Parathyroid adenoma (tissue), 2 donors: ENCODE measurements around the gene ANKRD50.

Source experiments
- H2AFZ ChIP-seq: fragments of 300-600 bp; sonication (generic); one replicate; pipeline ENCODE4 v1.7.0; 2017; ENCODE audit warnings: antibody characterized with exemption, mild to moderate bottlenecking
- H3K27ac ChIP-seq: fragments of 300-600 bp; sonication (generic); one replicate; pipeline ENCODE4 v1.7.0; 2017
- H3K27me3 ChIP-seq: fragments of 300-600 bp; sonication (generic); one replicate; pipeline ENCODE4 v1.7.0; 2017; ENCODE audit warnings: low read length; ENCODE audit not compliant: control insufficient read depth, insufficient read depth
- H3K36me3 ChIP-seq: fragments of 300-600 bp; sonication (generic); one replicate; pipeline ENCODE4 v1.7.0; 2017; ENCODE audit warnings: low read length; ENCODE audit not compliant: control insufficient read depth, insufficient read depth
- H3K4me1 ChIP-seq: fragments of 300-600 bp; sonication (generic); one replicate; pipeline ENCODE4 v1.7.0; 2017; ENCODE audit warnings: control low read depth
- H3K4me2 ChIP-seq: fragments of 300-600 bp; sonication (generic); one replicate; pipeline ENCODE4 v1.7.0; 2017; ENCODE audit warnings: low read length
- H3K4me3 ChIP-seq: fragments of 300-600 bp; sonication (generic); one replicate; pipeline ENCODE4 v1.7.0; 2017; ENCODE audit warnings: low read depth, low read length
- H3K79me2 ChIP-seq: fragments of 300-600 bp; sonication (generic); one replicate; pipeline ENCODE4 v1.7.0; 2017; ENCODE audit warnings: control low read depth
- H3K9ac ChIP-seq: fragments of 300-600 bp; sonication (generic); one replicate; pipeline ENCODE4 v1.7.0; 2017; ENCODE audit warnings: mild to moderate bottlenecking
- H3K9me3 ChIP-seq: fragments of 300-600 bp; sonication (generic); one replicate; pipeline ENCODE4 v1.7.0; 2017; ENCODE audit warnings: low read length; ENCODE audit not compliant: control insufficient read depth
- TF ChIP-seq, protein P1 (sequence below): fragments of 300-600 bp; sonication (generic); IDR thresholded peaks from one replicate; pipeline ENCODE4 v1.7.0; 2017; ENCODE audit warnings: antibody characterized with exemption, mild to moderate bottlenecking
- donor health status: primary hyperparathyroidism.

Gene ANKRD50

GRCh38 chr4:124738994-124739393 lies 26.5 kb upstream of the ANKRD50 start:
- Histone ChIP-seq H3K27ac (no peak overlapping the region), H3K9me3 (no peaks in the 10 kb centered on the region), H3K36me3 (no peaks in the 10 kb centered on the region), H3K4me2 (no peak overlapping the region), H3K4me1 (no peaks in the 10 kb centered on the region), H3K9ac (no peak overlapping the region), H3K4me3 (no peak overlapping the region), H3K79me2 (no peaks in the 10 kb centered on the region), H2AFZ (no peak overlapping the region), H3K27me3 (no peaks in the 10 kb centered on the region)
- TF ChIP-seq, protein P1, sequence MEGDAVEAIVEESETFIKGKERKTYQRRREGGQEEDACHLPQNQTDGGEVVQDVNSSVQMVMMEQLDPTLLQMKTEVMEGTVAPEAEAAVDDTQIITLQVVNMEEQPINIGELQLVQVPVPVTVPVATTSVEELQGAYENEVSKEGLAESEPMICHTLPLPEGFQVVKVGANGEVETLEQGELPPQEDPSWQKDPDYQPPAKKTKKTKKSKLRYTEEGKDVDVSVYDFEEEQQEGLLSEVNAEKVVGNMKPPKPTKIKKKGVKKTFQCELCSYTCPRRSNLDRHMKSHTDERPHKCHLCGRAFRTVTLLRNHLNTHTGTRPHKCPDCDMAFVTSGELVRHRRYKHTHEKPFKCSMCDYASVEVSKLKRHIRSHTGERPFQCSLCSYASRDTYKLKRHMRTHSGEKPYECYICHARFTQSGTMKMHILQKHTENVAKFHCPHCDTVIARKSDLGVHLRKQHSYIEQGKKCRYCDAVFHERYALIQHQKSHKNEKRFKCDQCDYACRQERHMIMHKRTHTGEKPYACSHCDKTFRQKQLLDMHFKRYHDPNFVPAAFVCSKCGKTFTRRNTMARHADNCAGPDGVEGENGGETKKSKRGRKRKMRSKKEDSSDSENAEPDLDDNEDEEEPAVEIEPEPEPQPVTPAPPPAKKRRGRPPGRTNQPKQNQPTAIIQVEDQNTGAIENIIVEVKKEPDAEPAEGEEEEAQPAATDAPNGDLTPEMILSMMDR: no peak

GRCh38 chr4:124737619-124738018 lies 25.1 kb upstream of the ANKRD50 start:
- TF ChIP-seq, protein P1: no peak
- Histone ChIP-seq H2AFZ (no peak overlapping the region), H3K27ac (no peak overlapping the region), H3K4me3 (no peak overlapping the region), H3K9ac (no peak overlapping the region), H3K9me3 (no peaks in the 10 kb centered on the region), H3K4me1 (no peaks in the 10 kb centered on the region), H3K27me3 (no peaks in the 10 kb centered on the region), H3K79me2 (no peaks in the 10 kb centered on the region), H3K4me2 (no peak overlapping the region), H3K36me3 (no peaks in the 10 kb centered on the region)

GRCh38 chr4:124736526-124736925 lies 24.0 kb upstream of the ANKRD50 start:
- Histone ChIP-seq H3K4me3 (no peak overlapping the region), H3K79me2 (no peaks in the 10 kb centered on the region), H3K4me2 (no peak overlapping the region), H3K36me3 (no peaks in the 10 kb centered on the region), H3K27ac (no peak overlapping the region), H2AFZ (no peak overlapping the region), H3K4me1 (no peaks in the 10 kb centered on the region), H3K9me3 (no peaks in the 10 kb centered on the region), H3K27me3 (no peaks in the 10 kb centered on the region), H3K9ac (no peak overlapping the region)
- TF ChIP-seq, protein P1: no peak

- H3K27ac ChIP-seq: no peak overlapping the region
- no peaks in the 10 kb centered on the region for H3K9me3 ChIP-seq
- no peaks in the 10 kb centered on the region for H3K36me3 ChIP-seq
- H3K27me3 ChIP-seq: no peaks in the 10 kb centered on the region
- no peak overlapping the region for H2AFZ ChIP-seq
- H3K9ac ChIP-seq: no peak overlapping the region
- no peak overlapping the region for H3K4me2 ChIP-seq
- H3K4me1 ChIP-seq: no peaks in the 10 kb centered on the region
- TF ChIP-seq, protein P1: no peak
- no peaks in the 10 kb centered on the region for H3K79me2 ChIP-seq
- no peak overlapping the region for H3K4me3 ChIP-seq
Observed at GRCh38 chr4:124727331-124727890, 14.9 kb upstream of the ANKRD50 start.

DNA sequence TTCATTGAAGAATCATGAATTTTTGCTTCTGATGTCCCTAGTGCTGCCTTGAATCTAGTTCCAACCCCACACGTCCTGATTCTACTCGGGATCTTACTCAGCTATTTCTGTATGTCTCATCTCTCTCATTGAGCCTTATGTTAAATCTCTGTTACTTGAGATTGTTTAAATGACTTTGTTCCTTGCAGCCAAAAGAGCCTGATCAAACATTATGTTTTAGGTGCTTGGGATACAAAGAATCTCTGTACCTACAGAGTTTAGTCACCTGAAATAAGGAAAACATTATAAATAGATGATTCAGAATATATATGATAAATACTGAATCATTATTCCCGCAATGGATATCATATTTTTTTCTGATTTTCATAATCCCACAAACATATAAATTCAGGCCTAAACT lies 13.7 kb upstream of the ANKRD50 start:
- H3K4me1 ChIP-seq: no peaks in the 10 kb centered on the region
- no peaks in the 10 kb centered on the region for H3K79me2 ChIP-seq
- H3K27ac ChIP-seq: no peak overlapping the region
- no peaks in the 10 kb centered on the region for H3K9me3 ChIP-seq
- TF ChIP-seq, protein P1: no peak
- no peaks in the 10 kb centered on the region for H3K27me3 ChIP-seq
- no peak overlapping the region for H3K9ac ChIP-seq
- H2AFZ ChIP-seq: no peak overlapping the region
- H3K36me3 ChIP-seq: no peaks in the 10 kb centered on the region
- H3K4me3 ChIP-seq: no peak overlapping the region
- no peak overlapping the region for H3K4me2 ChIP-seq
